ENCODE data around the gene WDFY1.

WDFY1 gene

DNA sequence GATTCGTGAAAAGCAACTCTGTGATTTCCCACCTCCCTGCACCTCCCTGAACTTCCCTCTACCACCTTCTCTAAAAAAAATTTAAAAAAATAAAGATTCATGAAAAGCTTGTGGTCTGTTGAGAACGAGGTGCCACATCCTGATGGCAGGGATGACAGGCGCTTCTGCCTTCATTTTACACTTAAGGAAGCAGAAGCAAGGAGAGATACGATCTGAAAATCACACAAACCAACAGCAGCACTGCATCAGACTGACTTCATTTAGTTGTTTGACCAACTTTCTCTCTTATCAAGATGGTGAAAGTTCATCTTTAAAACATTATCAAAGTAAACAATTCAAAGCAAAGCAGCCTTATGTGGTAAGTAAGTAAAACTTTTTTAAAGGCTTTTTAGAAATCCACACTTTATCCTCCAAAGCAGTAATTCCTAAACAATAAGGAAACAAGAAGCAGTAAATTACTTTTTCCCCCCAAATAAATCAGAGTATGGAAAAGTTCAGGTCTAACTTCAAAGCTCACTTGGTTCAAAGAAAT, 15.5 kb downstream of the WDFY1 start:
- no peak for DNase-seq

DNA sequence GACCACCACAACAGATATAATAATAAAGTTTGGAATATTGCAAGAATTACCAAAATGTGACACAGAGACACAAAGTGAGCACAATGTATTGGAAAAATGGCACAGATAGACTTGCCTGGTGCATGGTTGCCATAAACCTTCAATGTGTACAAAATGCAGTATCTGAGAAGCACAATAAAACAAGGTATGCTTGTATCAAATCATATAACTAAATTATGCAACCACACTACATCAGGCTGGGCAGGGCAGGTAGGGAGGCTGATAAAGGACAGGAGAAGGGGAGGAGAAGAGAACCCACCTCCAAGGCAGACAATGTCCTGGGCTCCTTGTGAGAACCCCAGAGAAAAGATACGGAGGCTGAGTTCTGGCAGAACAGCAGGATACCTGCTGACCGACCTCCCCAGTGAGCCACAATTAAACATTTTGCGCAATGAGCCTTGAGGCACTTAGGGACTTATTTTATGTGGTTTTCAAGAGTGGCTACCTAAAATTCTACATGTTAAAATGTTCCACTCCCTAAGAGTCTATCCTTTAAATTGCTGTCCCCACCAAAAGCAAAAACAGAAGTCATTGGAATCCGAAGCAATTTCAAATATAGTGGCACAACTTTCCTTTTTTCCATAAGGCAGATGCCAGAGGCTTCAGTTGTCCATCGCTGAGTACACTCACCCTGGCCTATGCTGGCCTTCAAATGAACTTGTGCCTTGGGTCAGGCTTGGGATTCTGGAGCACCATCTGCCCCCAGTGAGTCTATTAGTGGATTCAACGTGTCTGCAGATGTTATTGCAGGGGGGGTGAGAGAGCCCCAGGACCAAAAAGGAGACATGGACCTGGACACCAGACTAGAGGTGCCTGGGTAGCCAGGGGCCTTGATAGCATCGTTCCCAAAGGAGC, 16.8 kb downstream of the WDFY1 start:
- DNase-seq = no peak

DNA sequence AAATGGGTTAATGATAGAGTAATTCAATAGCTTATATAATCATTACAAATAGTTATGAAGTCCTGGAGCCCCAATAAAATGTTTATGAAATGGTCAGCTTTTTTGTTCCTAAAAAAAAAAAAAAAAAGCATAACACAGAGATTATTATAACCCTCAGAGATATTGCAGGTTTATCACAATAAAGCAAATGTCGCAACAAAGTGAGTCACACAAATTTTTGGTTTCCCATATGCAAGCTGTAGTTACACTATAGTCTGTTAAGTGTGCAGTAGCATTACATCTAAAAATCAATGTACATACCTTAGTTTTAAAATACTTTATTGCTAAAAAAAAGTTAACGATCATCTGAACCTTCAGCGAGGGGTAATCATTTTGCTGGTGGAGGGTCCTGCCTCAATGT, 20.0 kb downstream of the WDFY1 start:
- DNase-seq = no peak

DNA sequence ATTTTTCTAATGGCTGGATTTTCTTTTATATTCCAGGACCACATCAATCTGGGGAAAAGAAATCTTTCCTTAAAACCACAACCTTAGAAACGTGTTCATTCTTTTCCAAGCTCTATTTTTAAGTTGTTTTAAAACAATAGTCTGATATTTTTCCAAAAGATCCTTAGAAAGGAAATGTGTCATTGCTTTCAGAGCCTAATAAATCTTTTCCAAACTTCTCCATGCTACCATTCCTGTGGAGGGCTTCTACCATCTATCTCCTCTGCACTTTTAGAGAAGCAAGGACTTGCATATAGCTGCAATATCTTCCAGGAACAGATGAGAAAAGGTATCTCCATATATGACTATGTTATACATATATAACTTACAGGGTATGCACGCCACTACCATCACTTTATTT, 21.2 kb downstream of the WDFY1 start:
- DNase-seq = no peak

DNA sequence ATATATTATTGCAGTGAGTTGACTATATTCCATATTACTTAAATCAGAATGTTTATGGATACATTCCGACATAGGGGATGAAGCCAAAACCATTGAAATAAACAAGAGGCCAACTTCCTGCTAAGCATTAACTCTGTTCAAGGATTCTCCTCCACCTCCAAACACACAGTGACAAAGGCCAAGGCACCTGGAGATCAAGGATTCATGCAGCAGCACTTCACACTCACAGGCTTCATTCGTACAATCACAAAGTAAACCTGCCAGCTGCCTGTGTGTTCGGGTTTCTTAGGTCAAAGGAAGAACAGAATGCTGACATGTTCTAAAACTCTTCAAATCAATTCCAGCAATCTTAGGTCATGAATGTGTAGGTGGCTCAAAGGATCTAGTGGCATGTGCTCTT, 22.8 kb downstream of the WDFY1 start:
- DNase-seq = no peak

DNA sequence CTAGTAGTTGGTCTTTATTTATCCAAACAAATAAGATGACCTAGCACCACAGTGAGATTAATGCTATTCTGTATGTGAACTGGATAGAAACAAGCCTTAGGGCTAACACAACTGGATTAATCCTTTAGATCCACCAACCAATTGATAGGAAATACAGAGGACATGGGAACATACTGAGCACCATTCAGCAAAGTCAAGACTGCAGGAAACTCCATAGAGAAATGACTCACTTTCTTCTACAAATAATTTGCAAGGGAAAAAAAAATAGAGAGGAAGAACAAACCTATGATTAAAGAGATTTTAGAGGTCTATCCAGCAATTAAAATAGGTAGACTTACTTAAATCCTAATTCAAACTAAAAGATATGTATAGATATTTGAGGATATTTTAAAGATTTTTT, 23.9 kb downstream of the WDFY1 start:
- no peak for DNase-seq

DNA sequence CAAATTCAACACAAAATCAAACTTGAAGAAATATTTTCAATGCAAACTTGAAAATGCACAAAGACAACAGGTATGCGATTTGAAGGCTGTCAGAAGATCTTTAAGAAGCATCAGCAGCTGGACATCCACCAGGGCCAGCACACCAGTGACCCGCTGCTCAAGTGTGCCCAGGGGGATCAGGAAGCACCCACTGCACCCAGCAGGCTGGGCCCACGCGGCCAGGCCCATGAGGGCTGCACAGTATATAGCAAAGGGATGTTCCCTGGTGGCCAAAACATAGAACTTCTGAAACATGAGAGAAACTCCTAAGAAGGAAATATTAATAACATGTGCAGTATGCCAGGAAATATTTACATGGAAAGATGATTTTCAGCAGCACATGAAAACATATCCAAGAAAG, 25.0 kb downstream of the WDFY1 start:
- no peak for DNase-seq

DNA sequence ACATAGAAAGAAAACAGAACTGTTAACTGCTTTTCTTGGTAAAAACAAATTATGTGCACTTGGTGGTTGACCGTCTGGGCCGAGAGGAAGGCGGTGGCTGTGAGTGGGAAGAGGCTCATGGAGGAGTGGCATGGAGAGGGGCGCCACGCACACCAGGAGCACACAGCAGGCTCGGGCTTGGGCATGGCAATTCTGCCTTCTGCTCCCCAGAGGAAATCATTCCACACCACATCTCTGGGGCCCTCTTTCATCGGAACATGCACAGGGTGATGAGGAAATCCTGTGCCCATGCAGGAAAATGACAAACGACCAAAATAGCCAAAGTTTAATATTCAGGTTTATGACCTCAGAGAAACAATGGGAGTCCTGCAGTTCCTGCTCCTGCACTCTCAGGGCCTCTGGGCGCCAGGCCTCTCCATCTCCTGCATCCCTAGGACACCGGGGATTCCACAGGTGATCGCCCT, 26.4 kb downstream of the WDFY1 start:
- no peak for DNase-seq

DNA sequence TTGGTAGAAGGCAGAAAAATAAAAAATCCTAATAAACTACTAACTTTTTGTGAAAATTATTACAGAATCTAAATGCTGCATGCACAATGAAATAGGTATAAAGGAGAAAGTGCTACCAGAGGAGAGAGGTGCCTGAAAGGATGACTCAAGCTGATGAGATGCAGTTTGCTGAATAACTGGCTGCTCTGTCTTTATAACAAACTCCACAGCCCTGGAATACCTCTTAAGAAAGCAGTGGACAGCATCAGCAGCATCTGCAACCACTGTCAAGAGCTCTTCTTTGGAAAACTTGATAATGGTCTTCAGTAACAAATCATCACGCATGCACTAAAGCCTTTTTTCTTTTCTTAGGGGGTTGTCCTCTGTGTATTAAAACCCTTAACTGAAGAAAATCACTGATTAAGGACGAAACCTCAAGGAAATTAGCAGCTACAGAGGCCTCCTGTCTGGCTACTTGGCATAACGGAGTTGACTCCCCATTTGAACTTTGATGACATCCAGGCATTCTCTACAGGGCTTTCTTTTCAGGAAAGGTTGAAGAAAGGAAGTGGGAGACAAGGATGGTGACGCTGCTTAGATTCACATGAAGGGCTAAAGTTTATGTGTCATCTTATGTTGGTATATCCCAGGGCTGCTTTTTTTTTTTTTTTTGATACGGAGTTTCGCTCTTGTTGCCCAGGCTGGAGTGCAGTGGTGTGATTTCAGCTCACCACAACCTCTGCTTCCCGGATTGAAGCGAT, 28.8 kb downstream of the WDFY1 start:
- no peak for DNase-seq

DNA sequence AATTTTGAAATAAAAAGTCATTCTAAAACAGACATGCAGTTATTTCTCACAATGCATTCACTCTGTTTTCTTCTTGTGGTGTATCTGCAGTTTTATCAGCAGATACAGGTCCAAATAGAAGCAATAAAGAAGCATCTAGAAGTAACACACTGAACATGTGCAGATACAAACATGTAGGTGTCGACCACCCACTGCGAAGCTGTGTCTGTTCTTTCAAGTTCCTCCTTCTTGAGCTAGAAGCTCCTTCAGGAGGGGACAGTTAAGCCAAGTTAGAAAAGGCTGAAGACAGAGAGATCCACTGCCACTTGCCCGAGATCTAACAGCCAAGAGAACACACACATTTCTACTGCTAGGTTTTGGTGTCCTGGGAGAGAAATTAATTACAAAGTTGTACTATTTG, 30.1 kb downstream of the WDFY1 start:
- no peak for DNase-seq

DNA sequence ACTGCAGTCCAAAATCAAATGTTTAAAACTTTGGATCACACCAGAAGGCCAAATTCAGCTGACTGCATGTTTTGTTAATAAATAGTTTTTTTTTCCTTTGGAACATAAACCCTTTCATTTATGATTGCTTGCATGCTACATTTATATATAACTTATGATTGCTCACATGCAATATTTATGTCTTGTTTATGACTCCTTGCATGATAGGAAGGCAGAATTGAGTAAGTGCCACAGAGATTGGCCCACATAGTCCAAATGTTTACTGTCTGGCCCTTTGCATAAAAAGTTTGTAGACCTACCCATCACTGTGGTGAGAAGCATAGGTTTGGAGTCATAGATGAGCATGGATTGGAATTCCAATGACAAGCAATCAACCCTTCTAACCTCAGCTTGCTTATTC, 30.8 kb downstream of the WDFY1 start:
- no peak for DNase-seq

DNA sequence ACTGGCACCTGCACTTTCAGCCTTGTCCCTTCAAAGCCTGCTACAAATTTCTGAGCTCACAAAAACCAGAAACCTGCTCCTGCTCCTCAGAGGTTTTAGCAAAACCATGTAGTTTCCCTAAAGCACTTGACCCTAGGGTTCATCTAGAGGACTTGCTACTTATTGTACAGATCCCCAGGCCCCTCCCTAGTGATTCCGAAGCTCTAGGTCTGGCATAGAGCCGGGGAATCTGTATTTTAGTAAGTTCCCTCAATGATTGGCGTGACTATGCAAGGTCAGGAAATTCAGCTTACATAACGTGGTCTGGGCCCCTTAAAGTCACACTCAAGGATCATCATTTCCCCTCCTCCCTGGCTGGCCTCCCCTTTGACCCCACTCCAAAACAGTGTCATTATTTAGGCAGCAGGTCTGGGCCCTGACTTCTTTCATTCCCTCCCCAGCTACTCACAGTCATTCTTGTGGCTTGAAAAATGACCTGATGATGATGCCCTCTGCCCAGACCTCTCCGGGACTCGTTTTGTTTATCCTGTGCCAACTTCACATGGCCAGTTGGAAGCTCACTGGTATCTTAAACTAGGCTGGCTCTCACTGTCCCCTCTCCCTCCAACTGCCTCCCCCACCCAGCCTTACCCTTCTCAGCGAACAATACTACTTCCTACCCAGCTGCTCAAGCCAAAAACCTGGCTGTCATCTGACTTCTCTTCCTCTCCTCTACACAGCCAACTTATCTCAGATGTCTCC, 36.0 kb downstream of the WDFY1 start:
- no peak for DNase-seq

DNA sequence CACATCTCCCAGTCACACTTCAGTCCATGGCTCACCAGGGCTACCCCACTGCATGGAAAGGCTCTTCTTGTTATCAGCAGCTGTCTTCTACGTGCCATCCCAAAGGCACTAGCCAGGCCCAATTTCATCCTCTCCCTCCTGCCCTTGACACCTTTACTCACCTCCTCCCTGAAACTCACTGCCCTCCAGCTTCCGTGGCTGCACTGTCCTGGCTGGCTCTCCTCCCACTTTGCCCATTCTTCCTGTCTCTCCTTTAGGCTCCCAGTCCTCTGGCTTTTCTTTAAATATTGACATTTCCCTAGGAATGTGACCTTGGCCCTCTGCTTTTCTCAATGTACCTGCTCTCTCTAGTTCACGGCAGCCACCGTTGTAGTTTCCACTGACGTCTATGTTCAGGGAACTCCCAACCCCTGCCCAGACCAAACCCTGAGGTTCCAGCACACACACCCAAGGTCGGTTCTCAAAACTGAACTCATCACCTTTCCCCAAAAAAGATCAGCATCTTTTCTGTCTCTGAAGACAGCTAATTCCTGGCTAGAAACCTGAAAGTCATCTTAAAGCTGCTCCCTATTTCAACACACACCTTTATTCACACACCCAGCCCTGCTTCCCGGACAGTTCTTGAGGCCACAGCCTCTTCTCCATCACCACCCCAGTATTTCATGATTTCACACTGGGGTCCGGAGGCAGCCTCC, 36.7 kb downstream of the WDFY1 start:
- no peak for DNase-seq

DNA sequence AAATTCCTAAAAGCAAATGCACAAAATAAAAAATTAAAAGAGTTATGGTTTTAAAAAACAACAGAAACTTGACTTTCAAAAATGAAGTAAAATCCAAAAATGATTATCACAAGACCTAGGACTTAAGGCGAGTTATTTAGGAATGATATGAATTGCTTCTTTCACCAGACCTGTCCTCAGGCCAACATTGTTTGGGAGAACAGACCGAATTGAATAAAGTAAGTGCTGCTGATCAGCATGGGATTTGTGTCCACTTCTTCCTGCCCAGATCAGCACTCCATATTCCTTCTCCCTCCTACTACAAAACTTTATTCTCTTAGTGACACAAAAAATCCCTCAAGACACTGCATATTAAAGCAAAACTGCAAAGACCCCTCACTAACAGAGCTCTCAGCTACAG, 39.1 kb downstream of the WDFY1 start:
- DNase-seq = no peak

DNA sequence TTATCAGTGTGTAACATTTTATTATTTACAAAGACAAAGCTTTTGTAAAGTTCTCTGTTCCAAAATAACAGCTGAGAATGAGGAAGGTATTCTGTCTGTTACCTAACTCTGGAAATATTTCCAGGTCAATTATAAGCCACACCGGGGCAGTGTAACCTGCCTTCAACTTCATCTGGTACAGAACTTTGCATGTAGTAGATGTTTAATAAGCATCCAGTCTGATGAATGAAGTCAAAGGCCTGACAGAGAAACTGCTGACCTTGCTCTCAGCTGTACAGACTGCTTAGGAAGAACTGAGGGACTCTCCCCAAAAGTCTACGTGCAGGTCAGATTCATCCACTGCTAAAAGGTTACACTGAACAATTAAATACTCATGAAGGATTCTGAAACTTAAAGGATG, 43.3 kb downstream of the WDFY1 start:
- no peak for DNase-seq

DNA sequence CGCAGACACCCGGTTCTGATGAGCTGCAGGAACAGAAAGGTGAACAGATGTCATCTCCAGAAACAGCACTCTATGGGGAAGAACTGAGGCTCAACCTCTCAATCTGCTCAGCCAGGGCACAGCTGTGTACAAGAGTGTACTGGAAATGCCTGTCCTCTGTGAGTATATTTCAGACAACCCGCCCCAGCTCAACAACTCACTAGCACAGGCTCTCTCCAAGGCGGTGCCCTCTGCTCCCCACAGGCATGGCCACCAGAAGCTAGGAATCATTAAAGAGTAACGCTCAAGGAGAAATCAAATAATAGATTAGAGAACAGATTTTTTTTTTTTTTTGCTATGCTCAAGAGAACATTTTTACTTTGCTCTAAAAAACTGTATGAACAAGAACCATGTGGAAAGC, 43.8 kb downstream of the WDFY1 start:
- DNase-seq = no peak

DNA sequence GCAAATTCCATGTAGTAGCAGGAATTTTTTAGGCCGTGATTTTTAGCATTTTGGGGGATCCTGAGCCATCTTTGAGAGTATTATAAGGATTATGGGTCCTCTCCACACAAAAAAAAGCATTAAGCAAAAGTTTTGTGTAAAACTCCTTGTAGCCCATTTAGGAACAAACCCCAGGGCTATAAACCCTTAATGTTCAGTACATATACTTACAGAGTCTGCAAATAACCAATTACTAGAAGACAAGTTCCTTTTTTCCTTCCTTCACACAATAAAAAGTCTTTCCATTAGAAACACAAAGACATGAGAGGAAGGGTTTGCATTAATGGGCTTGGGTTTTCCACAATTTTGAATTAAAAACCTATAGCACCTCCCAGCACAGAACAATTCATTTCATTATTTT, 44.6 kb downstream of the WDFY1 start:
- no peak for DNase-seq

DNA sequence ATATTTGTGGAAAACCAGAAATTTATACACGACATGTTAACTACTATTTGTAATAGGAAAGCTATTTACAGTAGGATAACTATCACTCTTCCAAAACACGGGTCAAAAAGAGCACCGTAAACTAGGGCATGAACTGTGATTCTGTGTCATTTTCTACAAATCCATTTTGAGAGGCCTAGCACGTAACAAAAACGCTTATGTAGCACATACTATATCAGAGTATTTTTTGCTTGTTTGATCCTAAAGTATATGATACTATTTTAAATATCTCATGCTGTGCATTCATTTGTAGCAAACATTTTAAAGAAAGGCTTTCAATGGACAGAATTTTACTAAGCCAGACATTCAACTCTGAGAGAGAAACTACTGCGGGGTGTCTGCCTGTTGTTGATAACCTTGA, 45.1 kb downstream of the WDFY1 start:
- no peak for DNase-seq

DNA sequence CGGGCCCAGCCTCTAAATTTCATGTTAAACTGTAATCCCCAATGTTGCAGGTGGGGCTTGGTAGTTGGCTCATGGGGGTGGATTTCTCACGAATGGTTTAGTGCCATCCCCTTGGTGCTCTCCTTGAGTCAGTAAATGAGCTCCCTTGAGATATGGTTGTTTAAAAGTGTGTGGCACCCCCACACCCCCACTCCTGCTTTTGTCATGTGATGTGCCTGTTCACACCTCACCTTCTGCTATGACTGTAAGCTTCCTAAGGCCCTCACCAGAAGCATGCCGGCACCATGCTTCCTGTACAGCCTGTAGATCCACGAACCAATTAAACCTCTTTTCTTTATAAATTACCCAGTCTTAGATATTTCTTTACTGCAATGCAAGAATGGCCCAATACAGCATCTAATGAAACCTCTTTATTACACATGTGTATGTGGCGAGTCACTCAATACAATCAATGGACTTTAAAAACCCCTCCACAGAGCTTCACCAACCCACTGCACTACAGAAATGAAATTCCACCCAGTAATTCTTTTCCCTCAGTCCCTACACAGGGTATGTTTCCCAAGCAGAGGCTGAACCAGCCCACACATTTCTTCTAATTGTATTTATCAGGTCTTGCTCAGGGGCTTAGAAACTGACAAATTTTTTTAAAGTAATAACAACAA, 47.3 kb downstream of the WDFY1 start:
- DNase-seq = no peak

DNA sequence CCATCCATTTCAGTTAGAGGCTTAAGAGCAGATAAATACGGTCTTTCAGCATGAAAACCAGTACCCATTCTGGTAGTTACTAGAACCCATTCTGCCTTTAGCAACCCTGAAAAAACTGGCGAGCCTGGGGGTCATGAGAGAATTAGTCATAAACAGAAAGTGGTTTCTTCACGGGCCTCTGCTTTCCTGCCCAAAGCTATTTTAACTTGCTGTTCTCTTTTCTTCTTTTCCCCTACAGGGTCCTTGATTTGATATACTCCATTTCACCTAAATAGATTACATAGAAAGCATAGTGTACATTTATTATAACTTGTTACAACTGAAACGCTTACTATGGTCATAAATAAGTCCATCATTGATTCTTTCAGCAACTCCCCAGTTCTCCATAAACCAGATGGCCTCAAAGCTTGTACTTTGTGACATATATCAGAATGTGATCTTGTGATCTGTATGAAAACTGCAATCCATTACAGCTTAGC, 48.3 kb downstream of the WDFY1 start:
- no peak for DNase-seq

DNA sequence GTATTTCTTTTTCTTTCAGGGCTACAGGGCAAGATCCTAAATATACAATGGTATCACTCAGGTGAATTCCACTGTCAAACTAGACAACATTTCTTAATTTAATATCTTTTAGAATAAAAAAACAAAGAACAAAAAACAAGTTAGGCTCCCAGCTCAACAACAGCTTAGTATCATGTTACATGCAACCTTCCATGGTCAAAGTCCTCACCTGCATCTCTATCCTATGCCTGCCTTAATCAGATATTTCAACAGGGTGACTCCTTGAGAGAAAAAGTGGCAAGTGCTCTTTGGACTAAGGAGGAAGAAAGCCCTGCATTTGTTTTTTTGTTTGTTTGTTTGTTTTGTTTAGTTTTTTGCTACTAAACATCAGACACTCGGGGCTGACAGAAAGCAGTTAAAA, 50.2 kb downstream of the WDFY1 start:
- DNase-seq = no peak

DNA sequence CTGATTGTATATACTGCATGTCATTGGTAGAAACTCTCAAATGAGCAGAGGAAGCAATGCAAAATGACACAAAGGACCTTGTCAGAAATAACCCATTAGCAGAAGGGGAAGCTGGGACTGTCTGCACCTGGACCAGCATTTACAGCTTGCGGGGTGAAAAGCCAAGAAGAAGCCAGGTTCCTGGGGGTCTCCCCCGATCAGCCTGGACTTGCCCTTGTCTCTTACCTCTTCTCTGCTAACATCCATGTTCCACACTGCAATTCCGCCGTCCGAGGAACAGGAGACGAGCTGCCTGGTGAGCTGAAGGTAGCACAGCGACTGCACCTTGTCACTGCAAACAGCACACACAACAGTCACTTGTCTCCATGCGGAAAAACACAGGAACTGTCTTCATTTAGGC, 51.1 kb downstream of the WDFY1 start:
- DNase-seq = no peak

Measured in COR-L47 (cell line).